ENCODE data around the gene CHPF. TPM values are rescaled to one million over a fixed set of nuclear protein-coding genes. Genes with fewer than 3 reads are reported as not detected.

CHPF gene
- total RNA-seq, 1 experiment from 2014 or later, result 78.2 TPM

DNA sequence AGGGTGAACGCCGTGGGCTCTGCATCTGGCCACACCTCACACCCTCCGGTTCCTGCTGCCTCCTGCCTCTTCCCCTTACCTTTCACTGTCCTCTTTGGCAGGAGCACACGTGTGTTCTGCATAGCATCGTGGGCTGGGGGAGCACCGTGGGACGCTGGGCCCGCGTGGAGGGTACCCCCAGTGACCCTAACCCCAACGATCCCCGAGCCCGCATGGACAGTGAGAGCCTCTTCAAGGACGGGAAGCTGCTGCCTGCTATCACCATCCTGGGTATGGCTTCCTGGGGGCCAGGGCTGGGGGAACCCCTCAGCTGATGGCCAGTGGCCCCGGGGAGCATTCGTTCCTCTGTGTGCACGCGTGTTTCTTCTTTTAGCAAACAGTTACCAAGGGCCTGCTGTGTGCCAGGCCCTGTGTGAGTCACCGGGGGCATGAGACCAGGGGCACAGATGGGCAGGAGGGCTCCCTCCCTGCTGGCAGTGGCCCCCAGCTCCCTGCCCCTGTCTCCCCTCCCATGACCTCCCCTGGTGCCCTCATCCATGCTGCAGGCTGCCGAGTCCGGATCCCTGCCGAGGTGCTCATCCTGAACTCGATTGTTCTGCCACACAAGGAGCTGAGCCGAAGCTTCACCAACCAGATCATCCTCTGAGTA, 37.3 kb downstream of the CHPF start:
- Histone ChIP-seq H3K9me2 (ENCODE audit: insufficient read depth) (no peaks in the 10 kb centered on the region), H2AFZ (no peak overlapping the region)

DNA sequence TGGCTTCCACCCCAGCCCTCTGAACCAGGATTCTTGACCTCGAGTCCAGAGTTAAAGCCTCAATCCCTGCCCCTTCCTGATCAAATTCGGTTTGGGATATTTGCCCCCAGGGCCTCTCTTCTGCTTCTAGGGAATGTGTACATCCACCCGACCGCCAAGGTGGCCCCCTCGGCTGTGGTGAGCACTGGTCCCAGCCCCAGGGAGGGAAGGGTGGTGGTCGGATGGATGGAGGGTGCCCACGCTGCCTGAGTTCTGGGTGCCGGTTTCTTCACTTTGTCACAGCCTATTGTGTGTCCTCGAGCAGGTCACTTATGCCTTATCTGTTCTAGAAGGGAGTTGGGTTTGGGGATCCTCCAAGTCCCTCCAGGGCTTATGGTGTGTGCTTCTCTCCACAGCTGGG, 38.0 kb downstream of the CHPF start:
- TF ChIP-seq EZH2 (IDR thresholded peaks at IDR 0.05; ENCODE audit: low read depth), result no peak
- TF ChIP-seq, protein P1, sequence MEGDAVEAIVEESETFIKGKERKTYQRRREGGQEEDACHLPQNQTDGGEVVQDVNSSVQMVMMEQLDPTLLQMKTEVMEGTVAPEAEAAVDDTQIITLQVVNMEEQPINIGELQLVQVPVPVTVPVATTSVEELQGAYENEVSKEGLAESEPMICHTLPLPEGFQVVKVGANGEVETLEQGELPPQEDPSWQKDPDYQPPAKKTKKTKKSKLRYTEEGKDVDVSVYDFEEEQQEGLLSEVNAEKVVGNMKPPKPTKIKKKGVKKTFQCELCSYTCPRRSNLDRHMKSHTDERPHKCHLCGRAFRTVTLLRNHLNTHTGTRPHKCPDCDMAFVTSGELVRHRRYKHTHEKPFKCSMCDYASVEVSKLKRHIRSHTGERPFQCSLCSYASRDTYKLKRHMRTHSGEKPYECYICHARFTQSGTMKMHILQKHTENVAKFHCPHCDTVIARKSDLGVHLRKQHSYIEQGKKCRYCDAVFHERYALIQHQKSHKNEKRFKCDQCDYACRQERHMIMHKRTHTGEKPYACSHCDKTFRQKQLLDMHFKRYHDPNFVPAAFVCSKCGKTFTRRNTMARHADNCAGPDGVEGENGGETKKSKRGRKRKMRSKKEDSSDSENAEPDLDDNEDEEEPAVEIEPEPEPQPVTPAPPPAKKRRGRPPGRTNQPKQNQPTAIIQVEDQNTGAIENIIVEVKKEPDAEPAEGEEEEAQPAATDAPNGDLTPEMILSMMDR (conservative IDR thresholded peaks at IDR 0.05), result no peak
- no peak for DNase-seq
- H3K36me3 ChIP-seq (ENCODE audit: low read depth), result no peaks in the 10 kb centered on the region; the same call in 1 of the 2 replicates
- no peak overlapping the region for H3K4me2 ChIP-seq
- H3K79me2 ChIP-seq (ENCODE audit: low read depth), result peaks cover 1% of the 10 kb centered on the region; the same call in 1 of the 2 replicates
- CTCF ChIA-PET, result no interaction called here
- H3K27me3 ChIP-seq (ENCODE audit: insufficient read depth, low read depth), result peaks cover 5% of the 10 kb centered on the region; the same call in 1 of the 2 replicates
- H3K4me1 ChIP-seq (replicated peaks; ENCODE audit: insufficient read depth), result no peaks in the 10 kb centered on the region
- no peaks in the 10 kb centered on the region for H3K9me3 ChIP-seq (ENCODE audit: insufficient read depth, low read depth)
- no peak overlapping the region for H3K4me3 ChIP-seq
- no peak overlapping the region for H2AFZ ChIP-seq
- POLR2A ChIA-PET (ENCODE audit: unreplicated experiment), result no interaction called here
- no TSS peak for BruUV-seq (replicated peaks)
- no peak overlapping the region for H3K27ac ChIP-seq
- no peaks in the 10 kb centered on the region for H4K20me1 ChIP-seq (ENCODE audit: insufficient read depth)
- no peaks in the 10 kb centered on the region for H3K9me2 ChIP-seq (ENCODE audit: insufficient read depth)
- no peaks in the 10 kb centered on the region for H3F3A ChIP-seq (ENCODE audit: insufficient read depth, low read depth)
- intact Hi-C loops (cut with micrococcal nuclease; ENCODE audit: unreplicated experiment), result no loop called here

More for the DNA sequence above, 37.3 kb downstream of the CHPF start:
- Histone ChIP-seq H3K4me2 (no peak overlapping the region), H3K79me2 (ENCODE audit: low read depth) (no peaks in the 10 kb centered on the region), H3K27ac (no peak overlapping the region), H4K20me1 (ENCODE audit: insufficient read depth) (no peaks in the 10 kb centered on the region), H3K27me3 (ENCODE audit: insufficient read depth, low read depth) (peaks cover 11% of the 10 kb centered on the region; the same call in 1 of the 2 replicates), H3K4me1 (replicated peaks; ENCODE audit: insufficient read depth) (no peaks in the 10 kb centered on the region), H3K9me3 (ENCODE audit: insufficient read depth, low read depth) (no peaks in the 10 kb centered on the region), H3F3A (ENCODE audit: insufficient read depth, low read depth) (no peaks in the 10 kb centered on the region), H3K36me3 (ENCODE audit: low read depth) (no peaks in the 10 kb centered on the region; the same call in 1 of the 2 replicates), H3K4me3 (no peak overlapping the region)
- TF ChIP-seq, protein P1 (conservative IDR thresholded peaks at IDR 0.05), result no peak
- TF ChIP-seq EZH2 (IDR thresholded peaks at IDR 0.05; ENCODE audit: low read depth), result no peak
- intact Hi-C loops (cut with micrococcal nuclease; ENCODE audit: unreplicated experiment), result no loop called here
- ChIA-PET POLR2A (ENCODE audit: unreplicated experiment) (no interaction called here), CTCF (no interaction called here)
- no TSS peak for BruUV-seq (replicated peaks)
- no peak for DNase-seq

DNA sequence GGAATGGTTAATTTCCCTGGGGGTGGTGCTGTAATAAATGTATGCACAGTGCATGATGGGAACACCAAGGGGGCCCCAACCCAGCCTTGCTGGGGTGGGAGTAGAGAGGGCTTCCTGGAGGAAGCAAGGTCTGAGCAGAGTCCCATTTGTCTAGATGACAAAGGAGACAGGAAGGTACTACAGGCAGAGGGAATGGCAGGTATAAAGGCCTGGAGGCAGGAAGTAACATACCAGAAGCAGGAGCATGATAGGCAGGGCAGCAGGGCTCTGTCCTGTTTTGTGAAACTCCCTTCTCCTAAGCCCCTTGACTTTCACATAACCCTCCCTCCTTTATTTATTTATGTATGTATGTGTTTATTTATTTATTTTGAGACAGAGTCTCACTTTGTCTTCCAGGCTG, 41.0 kb downstream of the CHPF start:
- peaks cover 4% of the 10 kb centered on the region; the same call in 1 of the 2 replicates for H3F3A ChIP-seq (ENCODE audit: insufficient read depth, low read depth)
- no peaks in the 10 kb centered on the region for H3K27me3 ChIP-seq (ENCODE audit: insufficient read depth, low read depth)
- H3K27ac ChIP-seq, result no peak overlapping the region
- CTCF ChIA-PET, result no interaction called here
- TF ChIP-seq EZH2 (IDR thresholded peaks at IDR 0.05; ENCODE audit: low read depth), result no peak
- TF ChIP-seq, protein P1 (conservative IDR thresholded peaks at IDR 0.05), result no peak
- no peaks in the 10 kb centered on the region for H3K9me2 ChIP-seq (ENCODE audit: insufficient read depth)
- H3K4me1 ChIP-seq (replicated peaks; ENCODE audit: insufficient read depth), result peaks cover 15% of the 10 kb centered on the region
- BruUV-seq (replicated peaks), result no TSS peak
- no peaks in the 10 kb centered on the region; the same call in 1 of the 2 replicates for H3K36me3 ChIP-seq (ENCODE audit: low read depth)
- DNase-seq, result no peak
- no peak overlapping the region for H3K4me3 ChIP-seq
- no peaks in the 10 kb centered on the region for H4K20me1 ChIP-seq (ENCODE audit: insufficient read depth)
- no peak overlapping the region for H3K4me2 ChIP-seq
- no peak overlapping the region for H2AFZ ChIP-seq
- no peaks in the 10 kb centered on the region for H3K9me3 ChIP-seq (ENCODE audit: insufficient read depth, low read depth)
- intact Hi-C loops (cut with micrococcal nuclease; ENCODE audit: unreplicated experiment), result no loop called here
- peaks cover 18% of the 10 kb centered on the region; the same call in 1 of the 2 replicates for H3K79me2 ChIP-seq (ENCODE audit: low read depth)
- POLR2A ChIA-PET (ENCODE audit: unreplicated experiment), result no interaction called here
